ENCODE results near the gene CHST14. TPM values are rescaled to one million over a fixed set of nuclear protein-coding genes. Genes with fewer than 3 reads are reported as not detected.

The CHST14 gene
- total RNA-seq, 3 donors from 2014 or later (not counting 1 experiment from before 2014, with no cell fraction given), result 9.8 to 16.7 (median 12.9) TPM

GRCh38 chr15:40448354-40448753, 22.4 kb upstream of the CHST14 start:
- H3K36me3 Mint-ChIP-seq, result no peaks in the 10 kb centered on the region
- intact Hi-C loops (cut with micrococcal nuclease), result no loop called here
- H3K27me3 Mint-ChIP-seq (ENCODE audit: low read depth in 2 of 2), result no peaks in the 10 kb centered on the region
- no peak overlapping the region for H3K27ac Mint-ChIP-seq
- DNase-seq (no peak), ATAC-seq (no peak)
- Histone ChIP-seq H3K9me3 (ENCODE audit: control insufficient read depth, insufficient read depth, low read length) (no peaks in the 10 kb centered on the region), H3K27me3 (ENCODE audit: control insufficient read depth, insufficient read depth, low read length) (no peaks in the 10 kb centered on the region), H3K4me3 (ENCODE audit: low read length) (no peak overlapping the region), H3K4me1 (ENCODE audit: control insufficient read depth, insufficient read depth, low read length) (peaks cover 28% of the 10 kb centered on the region), H3K27ac (ENCODE audit: low read length) (no peak overlapping the region), H3K36me3 (ENCODE audit: control insufficient read depth, insufficient read depth, low read length) (no peaks in the 10 kb centered on the region)
- no peak for TF ChIP-seq CTCF (IDR thresholded peaks at IDR 0.05)
- WGBS (ENCODE audit: insufficient coverage), result 94% methylated on average over 4 of the region's 4 CpGs
- H3K4me1 Mint-ChIP-seq, result peaks cover 64 to 66% of the 10 kb centered on the region in 2 donors
- no peak overlapping the region for H3K4me3 Mint-ChIP-seq
- no peaks in the 10 kb centered on the region for H3K9me3 Mint-ChIP-seq

GRCh38 chr15:40449275-40449674, 21.5 kb upstream of the CHST14 start:
- Mint-ChIP-seq H3K4me1 (peaks cover 64 to 66% of the 10 kb centered on the region in 2 donors), H3K27ac (peak overlapping the region in 1 of 2 donors; percentile 53), H3K9me3 (no peaks in the 10 kb centered on the region), H3K4me3 (peak overlapping the region; percentile 54), H3K27me3 (ENCODE audit: low read depth in 2 of 2) (no peaks in the 10 kb centered on the region), H3K36me3 (no peaks in the 10 kb centered on the region)
- H3K27me3 ChIP-seq (ENCODE audit: control insufficient read depth, insufficient read depth, low read length), result no peaks in the 10 kb centered on the region
- no peak for TF ChIP-seq CTCF (IDR thresholded peaks at IDR 0.05)
- no peak overlapping the region for H3K4me3 ChIP-seq (ENCODE audit: low read length)
- no peak overlapping the region for H3K27ac ChIP-seq (ENCODE audit: low read length)
- H3K36me3 ChIP-seq (ENCODE audit: control insufficient read depth, insufficient read depth, low read length), result no peaks in the 10 kb centered on the region
- H3K4me1 ChIP-seq (ENCODE audit: control insufficient read depth, insufficient read depth, low read length), result peaks cover 32% of the 10 kb centered on the region
- H3K9me3 ChIP-seq (ENCODE audit: control insufficient read depth, insufficient read depth, low read length), result no peaks in the 10 kb centered on the region
- no peak for ATAC-seq
- no peak for DNase-seq
- intact Hi-C loops (cut with micrococcal nuclease), result no loop called here

DNA sequence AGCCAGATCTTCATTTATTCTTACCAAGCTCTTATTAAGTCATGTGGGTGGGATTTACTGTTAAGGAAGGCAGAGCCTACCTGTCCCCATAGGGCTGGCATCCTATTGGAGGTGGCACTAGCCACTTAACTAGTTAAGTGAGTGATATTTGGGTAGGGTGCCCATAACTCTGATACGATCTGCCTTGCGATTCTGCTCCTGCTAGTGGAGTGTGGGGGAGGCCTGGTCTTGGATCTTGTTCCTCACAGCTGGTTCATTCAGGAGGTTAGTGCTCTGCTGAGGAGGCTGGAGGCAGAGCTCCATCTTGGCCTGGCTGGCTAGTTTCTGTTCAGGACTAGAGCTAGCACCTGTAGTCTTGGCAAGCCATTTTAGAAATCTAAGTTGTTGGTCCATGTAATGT, 20.7 kb upstream of the CHST14 start:
- Mint-ChIP-seq H3K27ac (peak overlapping the region; percentile 53 to 66), H3K27me3 (ENCODE audit: low read depth in 2 of 2) (no peaks in the 10 kb centered on the region), H3K4me3 (no peak overlapping the region), H3K36me3 (no peaks in the 10 kb centered on the region), H3K4me1 (peaks cover 64 to 66% of the 10 kb centered on the region in 2 donors), H3K9me3 (no peaks in the 10 kb centered on the region)
- no peaks in the 10 kb centered on the region for H3K36me3 ChIP-seq (ENCODE audit: control insufficient read depth, insufficient read depth, low read length)
- no peaks in the 10 kb centered on the region for H3K27me3 ChIP-seq (ENCODE audit: control insufficient read depth, insufficient read depth, low read length)
- no peak overlapping the region for H3K27ac ChIP-seq (ENCODE audit: low read length)
- intact Hi-C loops (cut with micrococcal nuclease), result no loop called here
- ATAC-seq, result no peak
- 89% methylated on average over 2 of the region's 2 CpGs for WGBS (ENCODE audit: insufficient coverage)
- no peak for TF ChIP-seq CTCF (IDR thresholded peaks at IDR 0.05)
- no peak overlapping the region for H3K4me3 ChIP-seq (ENCODE audit: low read length)
- H3K4me1 ChIP-seq (ENCODE audit: control insufficient read depth, insufficient read depth, low read length), result peaks cover 40% of the 10 kb centered on the region
- DNase-seq, result no peak
- H3K9me3 ChIP-seq (ENCODE audit: control insufficient read depth, insufficient read depth, low read length), result no peaks in the 10 kb centered on the region

DNA sequence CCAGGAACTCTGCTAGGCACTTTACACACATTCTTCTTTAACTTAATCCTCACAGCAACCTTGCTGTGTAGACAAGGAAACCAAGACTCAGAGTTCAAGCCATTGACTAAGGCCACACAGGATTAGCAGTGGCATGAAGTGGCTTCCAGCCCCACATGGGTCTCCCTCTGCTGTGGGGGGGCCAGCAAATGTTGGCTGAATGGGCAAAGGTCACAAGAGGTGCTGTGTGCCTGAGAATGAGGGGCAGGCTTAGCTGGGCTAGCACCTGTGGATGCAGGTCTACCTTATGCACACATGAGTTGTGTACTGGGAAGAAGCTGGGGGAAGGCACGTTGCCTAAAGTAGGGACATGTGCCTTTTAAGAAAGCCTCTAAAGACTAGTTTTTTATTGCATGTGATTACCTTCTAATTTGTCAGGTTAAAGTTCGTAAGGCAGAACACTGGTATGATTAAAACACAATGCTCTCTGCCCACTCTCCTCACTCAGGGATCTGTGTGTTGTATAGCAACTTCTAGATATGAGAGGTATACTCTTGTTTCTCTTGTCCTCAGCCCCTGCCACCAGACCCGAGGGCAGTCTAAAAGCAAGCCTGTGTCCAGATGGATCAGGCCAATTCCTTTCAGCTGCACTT, 19.1 kb upstream of the CHST14 start:
- Histone ChIP-seq H3K36me3 (ENCODE audit: control insufficient read depth, insufficient read depth, low read length) (no peaks in the 10 kb centered on the region), H3K27ac (ENCODE audit: low read length) (peak overlapping the region; percentile 69), H3K4me1 (ENCODE audit: control insufficient read depth, insufficient read depth, low read length) (peaks cover 56% of the 10 kb centered on the region), H3K4me3 (ENCODE audit: low read length) (no peak overlapping the region), H3K27me3 (ENCODE audit: control insufficient read depth, insufficient read depth, low read length) (no peaks in the 10 kb centered on the region), H3K9me3 (ENCODE audit: control insufficient read depth, insufficient read depth, low read length) (no peaks in the 10 kb centered on the region)
- Mint-ChIP-seq H3K4me3 (peak overlapping the region; percentile 73), H3K4me1 (peaks cover 67 to 74% of the 10 kb centered on the region in 2 donors), H3K27ac (peak overlapping the region; percentile 80 to 89), H3K36me3 (no peaks in the 10 kb centered on the region), H3K9me3 (no peaks in the 10 kb centered on the region), H3K27me3 (ENCODE audit: low read depth in 2 of 2) (no peaks in the 10 kb centered on the region)
- ATAC-seq, result peak in 1 of 3 donors; percentile 9
- no peak for DNase-seq
- intact Hi-C loops (cut with micrococcal nuclease), result no loop called here
- WGBS (ENCODE audit: insufficient coverage), result 75% methylated on average over 3 of the region's 3 CpGs
- no peak for TF ChIP-seq CTCF (IDR thresholded peaks at IDR 0.05)

Data from natural killer cell (primary cell).